AG09319 (cell line): ENCODE measurements around the gene KANSL1.

Experiments used
- DNase-seq: peaks from one replicate; pipeline ENCODE4 v3.0.0-alpha.2; 2010; ENCODE audit warnings: low read depth; ENCODE audit errors: extremely low read depth
- TF ChIP-seq, protein P1 (sequence below): IDR thresholded peaks from 2 replicates; pipeline ENCODE4 v1.5.1; 2011; ENCODE audit warnings: low read depth, mild to moderate bottlenecking, inconsistent platforms, low read length, moderate library complexity

The KANSL1 gene

DNA sequence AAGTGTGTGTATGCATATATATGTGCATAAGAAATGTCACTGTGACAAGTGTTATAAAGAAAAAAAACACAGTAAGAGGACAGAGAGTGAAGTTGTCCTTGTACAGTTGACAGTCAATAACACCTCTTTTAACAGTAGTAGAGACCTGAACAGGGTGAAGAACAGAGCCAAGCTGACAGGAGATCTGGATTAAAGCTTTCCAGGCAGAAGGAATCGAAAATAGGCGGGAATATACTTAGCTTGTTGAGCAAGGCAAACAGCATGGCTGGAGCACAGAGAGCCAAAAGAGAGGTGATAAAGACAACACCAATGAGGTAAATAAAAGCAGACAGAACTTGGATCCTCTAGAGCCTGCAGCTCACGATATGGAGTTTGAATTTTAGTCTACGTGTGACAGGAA, 64.8 kb downstream of the KANSL1 start:
- TF ChIP-seq, protein P1, sequence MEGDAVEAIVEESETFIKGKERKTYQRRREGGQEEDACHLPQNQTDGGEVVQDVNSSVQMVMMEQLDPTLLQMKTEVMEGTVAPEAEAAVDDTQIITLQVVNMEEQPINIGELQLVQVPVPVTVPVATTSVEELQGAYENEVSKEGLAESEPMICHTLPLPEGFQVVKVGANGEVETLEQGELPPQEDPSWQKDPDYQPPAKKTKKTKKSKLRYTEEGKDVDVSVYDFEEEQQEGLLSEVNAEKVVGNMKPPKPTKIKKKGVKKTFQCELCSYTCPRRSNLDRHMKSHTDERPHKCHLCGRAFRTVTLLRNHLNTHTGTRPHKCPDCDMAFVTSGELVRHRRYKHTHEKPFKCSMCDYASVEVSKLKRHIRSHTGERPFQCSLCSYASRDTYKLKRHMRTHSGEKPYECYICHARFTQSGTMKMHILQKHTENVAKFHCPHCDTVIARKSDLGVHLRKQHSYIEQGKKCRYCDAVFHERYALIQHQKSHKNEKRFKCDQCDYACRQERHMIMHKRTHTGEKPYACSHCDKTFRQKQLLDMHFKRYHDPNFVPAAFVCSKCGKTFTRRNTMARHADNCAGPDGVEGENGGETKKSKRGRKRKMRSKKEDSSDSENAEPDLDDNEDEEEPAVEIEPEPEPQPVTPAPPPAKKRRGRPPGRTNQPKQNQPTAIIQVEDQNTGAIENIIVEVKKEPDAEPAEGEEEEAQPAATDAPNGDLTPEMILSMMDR = no peak
- DNase-seq = no peak

GRCh38 chr17:46127524-46127923, 65.7 kb downstream of the KANSL1 start:
- no peak for DNase-seq
- TF ChIP-seq, protein P1 = no peak

DNA sequence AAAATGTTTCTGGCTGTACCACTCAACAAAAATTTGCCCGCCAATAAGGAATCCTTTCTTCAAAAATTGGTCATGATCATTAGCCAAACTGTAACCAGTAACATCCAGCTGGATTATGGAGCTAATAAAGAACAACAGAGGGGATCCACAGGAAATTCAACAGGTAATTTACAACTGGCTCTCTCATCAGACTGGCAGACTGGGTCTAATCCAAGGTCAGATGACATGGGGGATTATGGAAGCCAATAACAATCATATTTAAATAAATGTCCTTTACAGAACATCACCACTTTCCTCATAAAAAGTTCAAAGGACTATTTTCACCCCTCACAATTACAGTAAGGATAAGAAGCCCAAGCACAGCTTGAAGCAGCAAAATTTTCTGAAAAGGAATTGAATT, 66.4 kb downstream of the KANSL1 start:
- no peak for DNase-seq
- TF ChIP-seq, protein P1 = no peak

DNA sequence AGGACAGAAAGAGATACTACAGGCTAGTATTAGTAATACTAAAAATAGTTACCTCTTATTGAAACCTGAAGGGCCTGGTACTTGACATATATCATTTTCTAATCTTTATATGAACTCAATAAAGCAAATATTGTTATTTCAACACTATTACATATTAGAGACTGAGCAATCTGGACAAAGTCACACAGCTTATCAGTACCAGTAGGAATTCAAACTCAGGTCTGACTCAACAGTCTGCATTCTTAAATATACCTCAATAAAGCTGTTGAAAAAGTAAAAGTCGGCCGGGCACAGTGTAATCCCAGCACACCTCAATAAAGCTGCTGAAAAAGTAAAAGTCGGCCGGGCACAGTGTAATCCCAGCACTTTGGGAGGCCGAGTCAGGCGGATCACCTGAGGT, 67.4 kb downstream of the KANSL1 start:
- TF ChIP-seq, protein P1 = no peak
- DNase-seq = no peak

DNA sequence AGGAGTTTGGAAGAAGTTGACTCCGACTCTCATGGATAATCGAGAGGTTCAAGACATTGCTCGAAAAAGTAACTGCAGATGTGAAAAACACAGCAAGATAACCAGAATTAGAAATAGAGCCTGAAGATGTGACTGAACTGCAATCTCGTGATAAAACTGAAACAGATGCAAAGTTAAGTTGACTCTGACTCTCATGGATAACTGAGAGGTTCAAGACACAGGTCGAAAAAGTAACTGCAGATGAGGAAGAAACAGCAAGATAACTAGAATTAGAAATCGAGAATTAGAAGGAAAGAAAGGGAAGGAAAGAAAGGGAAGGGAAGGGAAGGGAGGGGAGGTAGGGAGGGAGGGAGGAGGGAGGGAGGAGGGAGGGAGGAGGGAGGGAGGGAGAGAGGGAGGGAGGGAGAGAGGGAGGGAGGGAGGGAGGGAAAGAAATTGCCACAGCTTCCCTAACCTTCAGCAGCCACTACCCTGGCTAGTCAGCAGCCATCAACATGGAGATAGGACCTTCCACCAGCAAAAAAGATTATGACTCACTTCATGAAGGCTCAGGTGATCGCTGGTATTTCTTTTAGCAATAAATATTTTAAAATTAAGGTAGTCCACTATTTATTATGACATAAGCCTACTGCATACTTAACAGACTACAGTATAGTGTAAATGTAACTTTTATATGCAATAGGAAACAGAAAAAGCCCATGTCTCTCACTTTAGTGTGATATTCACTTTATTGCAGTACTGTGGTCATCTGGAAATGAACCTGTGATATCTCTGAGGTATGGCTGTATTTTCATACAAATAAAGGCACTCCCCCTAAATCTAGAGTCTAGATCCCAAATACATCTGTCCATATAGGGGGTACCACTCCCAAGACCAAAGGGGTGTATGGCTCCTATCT, 68.3 kb downstream of the KANSL1 start:
- TF ChIP-seq, protein P1 = no peak
- DNase-seq = no peak

- TF ChIP-seq, protein P1 = no peak
- no peak for DNase-seq
Measured at GRCh38 chr17:46123607-46124006, 69.6 kb downstream of the KANSL1 start.

DNA sequence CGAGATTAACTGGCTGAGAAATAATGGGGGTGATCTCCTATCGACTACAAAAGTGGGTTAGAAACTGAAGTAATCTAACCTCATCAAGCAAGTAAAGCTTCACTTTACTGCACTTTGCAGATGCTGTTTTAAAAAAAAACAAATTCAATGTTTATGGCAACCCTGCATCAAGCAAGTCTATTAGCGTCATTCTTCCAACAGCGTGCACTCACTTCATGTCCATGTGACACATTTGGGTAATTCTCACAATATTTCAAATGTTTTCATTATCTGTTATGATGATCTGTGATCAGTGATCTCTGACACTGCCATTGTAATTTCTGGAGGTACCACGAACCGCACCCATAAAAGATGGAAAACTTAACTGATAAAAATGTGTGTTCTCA, 70.8 kb downstream of the KANSL1 start:
- TF ChIP-seq, protein P1 = no peak

More for the DNA sequence above, 70.8 kb downstream of the KANSL1 start:
- no peak for DNase-seq
